ENCODE measurements around the gene FAIM2. TPM values are rescaled to one million over a fixed set of nuclear protein-coding genes. Genes with fewer than 3 reads are reported as not detected.
A peak's percentile ranks its signal among the peaks of the same experiment; 100 is the strongest.

Gene FAIM2
- total and polyA plus RNA-seq, 7 experiments from 2014 or later = 0.22 to 0.85 TPM; not detected in 5

GRCh38 chr12:49821373-49822287 lies 82.1 kb downstream of the FAIM2 start:
- ATAC-seq (no peak), DNase-seq (no peak)
- H3K36me3 Mint-ChIP-seq = peaks cover 0 to 19% (median 6%) of the 10 kb centered on the region in 5 donors
- Histone ChIP-seq H3K9me3 (ENCODE audit: control insufficient read depth in 2 of 3, low read length in 3 of 3) (no peaks in the 10 kb centered on the region), H3K27ac (ENCODE audit: low read depth, low read length) (peak overlapping the region; percentile 30), H3K4me3 (ENCODE audit: low read length) (no peak overlapping the region), H3K4me1 (ENCODE audit: control insufficient read depth in 2 of 2, insufficient read depth in 2 of 2, low read length in 2 of 2) (peaks cover 0 to 16% of the 10 kb centered on the region in 2 donors), H3K27me3 (ENCODE audit: control insufficient read depth in 2 of 2, insufficient read depth in 2 of 2, low read length in 2 of 2) (no peaks in the 10 kb centered on the region), H3K36me3 (ENCODE audit: control insufficient read depth in 2 of 3, insufficient read depth in 3 of 3, low read length in 3 of 3) (no peaks in the 10 kb centered on the region)
- H3K9me3 Mint-ChIP-seq = no peaks in the 10 kb centered on the region
- H3K27ac Mint-ChIP-seq = peak overlapping the region; percentile 45 to 87 (median 68)
- H3K4me1 Mint-ChIP-seq = peaks cover 23 to 54% (median 42%) of the 10 kb centered on the region in 7 donors
- peaks cover 0 to under 1% (median 0%) of the 10 kb centered on the region in 5 donors for H3K27me3 Mint-ChIP-seq
- POLR2A ChIA-PET = no interaction called here
- intact Hi-C loops (cut with micrococcal nuclease) = loop anchor here in 1 of 2 donors (10.0 kb wide), 1 partner anchor 557 kb away; the partner anchor contains the start of gene TUBA1C
- peak overlapping the region; percentile 12 to 79 (median 62) for H3K4me3 Mint-ChIP-seq
- CTCF ChIA-PET = interaction anchor here (0.6 to 1.0 kb wide), 3 partner anchors 44 to 99 kb away, joined by 3 read pairs; partner anchors contain the start of gene TMBIM6

- Mint-ChIP-seq H3K9me3 (no peaks in the 10 kb centered on the region), H3K4me3 (peak overlapping the region in 2 of 10 donors; percentile 20 to 38), H3K27me3 (no peaks in the 10 kb centered on the region), H3K4me1 (peaks cover 23 to 44% (median 34%) of the 10 kb centered on the region in 7 donors), H3K27ac (peak overlapping the region in 6 of 9 donors; percentile 4 to 72 (median 22)), H3K36me3 (peaks cover 2 to 27% (median 10%) of the 10 kb centered on the region in 5 donors)
- H3K4me3 ChIP-seq (ENCODE audit: low read length) = no peak overlapping the region
- H3K9me3 ChIP-seq (ENCODE audit: control insufficient read depth in 2 of 3, low read length in 3 of 3) = no peaks in the 10 kb centered on the region
- intact Hi-C loops (cut with micrococcal nuclease) = loop anchor here in 1 of 2 donors (10.0 kb wide), 1 partner anchor 555 kb away; the partner anchor contains the start of gene TUBA1C
- ATAC-seq (no peak), DNase-seq (no peak)
- H3K27ac ChIP-seq (ENCODE audit: low read depth, low read length) = no peak overlapping the region
- H3K4me1 ChIP-seq (ENCODE audit: control insufficient read depth in 2 of 2, insufficient read depth in 2 of 2, low read length in 2 of 2) = peaks cover 0 to 16% of the 10 kb centered on the region in 2 donors
- peaks cover 0 to 5% (median 0%) of the 10 kb centered on the region in 3 experiments for H3K36me3 ChIP-seq (ENCODE audit: control insufficient read depth in 2 of 3, insufficient read depth in 3 of 3, low read length in 3 of 3)
- CTCF ChIA-PET = interaction anchor here (1.0 kb wide), 1 partner anchor 20 kb away, joined by 3 read pairs; no protein-coding TSS in a partner anchor
- POLR2A ChIA-PET = interaction anchor here (0.6 to 0.7 kb wide), 2 partner anchors 47 to 392 kb away, joined by 3 read pairs; no protein-coding TSS in a partner anchor
- no peaks in the 10 kb centered on the region for H3K27me3 ChIP-seq (ENCODE audit: control insufficient read depth in 2 of 2, insufficient read depth in 2 of 2, low read length in 2 of 2)
These were observed 83.9 kb downstream of the FAIM2 start for GRCh38 chr12:49819786-49820185.

DNA sequence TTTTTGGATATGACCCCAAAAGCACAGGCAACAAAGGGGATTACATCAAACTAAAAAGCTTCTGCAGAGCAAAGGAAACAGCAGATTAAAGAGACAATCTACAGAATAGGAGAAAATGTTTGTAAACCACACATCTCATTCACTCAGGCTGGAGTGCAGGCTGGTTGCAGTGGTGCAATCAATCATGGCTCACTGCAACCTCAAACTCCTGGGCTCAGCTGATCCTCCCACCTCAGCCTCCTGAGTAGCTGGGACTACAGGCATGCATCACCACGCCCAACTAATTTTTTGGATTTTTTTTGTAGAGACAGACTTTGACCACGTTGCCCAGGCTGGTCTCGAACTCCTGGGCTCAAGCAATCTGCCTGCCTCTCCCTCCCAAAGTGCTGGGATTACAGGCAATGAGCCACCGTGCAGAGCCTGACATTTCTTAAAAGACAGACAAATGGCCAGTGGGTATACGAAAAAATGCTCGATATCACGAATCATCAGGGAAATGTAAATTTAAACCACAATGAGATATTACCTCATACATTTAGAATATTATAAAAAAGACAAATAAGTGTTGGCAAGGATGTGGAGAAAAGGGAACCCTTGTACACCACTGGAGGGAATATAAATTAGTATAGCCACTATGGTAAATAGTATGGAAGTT lies 85.3 kb downstream of the FAIM2 start:
- Mint-ChIP-seq H3K27me3 (no peaks in the 10 kb centered on the region), H3K36me3 (peaks cover 2 to 31% (median 15%) of the 10 kb centered on the region in 5 donors), H3K4me1 (peaks cover 23 to 39% (median 30%) of the 10 kb centered on the region in 7 donors), H3K4me3 (no peak overlapping the region), H3K27ac (peak overlapping the region in 2 of 9 donors; percentile 22 to 32), H3K9me3 (no peaks in the 10 kb centered on the region)
- ChIA-PET POLR2A (interaction anchor here (0.7 to 0.9 kb wide), 2 partner anchors 9 to 237 kb away, joined by 3 read pairs; no protein-coding TSS in a partner anchor), CTCF (no interaction called here)
- intact Hi-C loops (cut with micrococcal nuclease) = no loop called here
- ATAC-seq = no peak
- Histone ChIP-seq H3K27me3 (ENCODE audit: control insufficient read depth in 2 of 2, insufficient read depth in 2 of 2, low read length in 2 of 2) (no peaks in the 10 kb centered on the region), H3K4me1 (ENCODE audit: control insufficient read depth in 2 of 2, insufficient read depth in 2 of 2, low read length in 2 of 2) (peaks cover 0 to 16% of the 10 kb centered on the region in 2 donors), H3K4me3 (ENCODE audit: low read length) (no peak overlapping the region), H3K36me3 (ENCODE audit: control insufficient read depth in 2 of 3, insufficient read depth in 3 of 3, low read length in 3 of 3) (peaks cover 0 to 5% (median 0%) of the 10 kb centered on the region in 3 experiments), H3K27ac (ENCODE audit: low read depth, low read length) (no peak overlapping the region), H3K9me3 (ENCODE audit: control insufficient read depth in 2 of 3, low read length in 3 of 3) (no peaks in the 10 kb centered on the region)
- no peak for DNase-seq

Other genes with a start within 250 kb of the FAIM2 start
- 10 to 100 TPM; 33.3 to 40.4 (median 39.7) TPM for gene FMNL3, start 196.5 kb downstream of the FAIM2 start, total RNA-seq
- 10 to 100 TPM; 10.4 to 12.0 TPM for gene FMNL3, start 196.5 kb downstream of the FAIM2 start, polyA plus RNA-seq
- gene TMBIM6, start 162.3 kb downstream of the FAIM2 start, total RNA-seq = 100 to 1,000 TPM; 307 to 432 (median 381) TPM
- 100 to 1,000 TPM; 835 to 916 TPM for gene TMBIM6, start 162.3 kb downstream of the FAIM2 start, polyA plus RNA-seq
- 10 to 100 TPM in 4 of 5 experiments, 1 to 10 TPM in 1; 4.3 to 27.5 (median 12.0) TPM for gene NCKAP5L, start 75.5 kb downstream of the FAIM2 start, total RNA-seq
- 1 to 10 TPM; 1.8 to 5.4 TPM for gene NCKAP5L, start 75.5 kb downstream of the FAIM2 start, polyA plus RNA-seq
- 10 to 100 TPM in 2 of 5 experiments, 1 to 10 TPM in 3; 3.7 to 17.4 (median 6.8) TPM for gene BCDIN3D, start 60.8 kb downstream of the FAIM2 start, total RNA-seq
- 1 to 10 TPM; 4.8 to 7.4 TPM for gene BCDIN3D, start 60.8 kb downstream of the FAIM2 start, polyA plus RNA-seq
- gene AQP2, start 46.8 kb upstream of the FAIM2 start, total RNA-seq = not detected
- not detected for gene AQP2, start 46.8 kb upstream of the FAIM2 start, polyA plus RNA-seq
- gene AQP5, start 58.0 kb upstream of the FAIM2 start, total RNA-seq = not detected
- not detected for gene AQP5, start 58.0 kb upstream of the FAIM2 start, polyA plus RNA-seq
- not detected for gene AQP6, start 69.0 kb upstream of the FAIM2 start, total RNA-seq
- not detected for gene AQP6, start 69.0 kb upstream of the FAIM2 start, polyA plus RNA-seq
- 100 to 1,000 TPM in 1 of 5 experiments, 10 to 100 TPM in 1, 1 to 10 TPM in 3; 4.2 to 111 (median 8.0) TPM for gene RACGAP1, start 121.6 kb upstream of the FAIM2 start, total RNA-seq
- 10 to 100 TPM in 1 of 2 donors, 1 to 10 TPM in 1; 8.6 to 11.1 TPM for gene RACGAP1, start 121.6 kb upstream of the FAIM2 start, polyA plus RNA-seq
- 10 to 100 TPM in 1 of 5 experiments, 1 to 10 TPM in 3, under 1 TPM in 1; 0.34 to 10.1 (median 2.0) TPM for gene ASIC1, start 153.7 kb upstream of the FAIM2 start, total RNA-seq
- under 1 TPM; 0.14 to 0.51 TPM for gene ASIC1, start 153.7 kb upstream of the FAIM2 start, polyA plus RNA-seq
- gene SMARCD1, start 181.4 kb upstream of the FAIM2 start, total RNA-seq = 10 to 100 TPM; 65.1 to 88.5 (median 67.5) TPM
- 10 to 100 TPM in 1 of 2 donors, 1 to 10 TPM in 1; 9.5 to 16.6 TPM for gene SMARCD1, start 181.4 kb upstream of the FAIM2 start, polyA plus RNA-seq
- gene GPD1, start 200.1 kb upstream of the FAIM2 start, total RNA-seq = 1 to 10 TPM in 2 of 5 experiments, under 1 TPM in 3; 0.50 to 1.5 (median 0.60) TPM
- gene GPD1, start 200.1 kb upstream of the FAIM2 start, polyA plus RNA-seq = not detected
- gene COX14, start 208.3 kb upstream of the FAIM2 start, total RNA-seq = 10 to 100 TPM; 37.2 to 49.4 (median 46.9) TPM
- 100 to 1,000 TPM; 202 to 244 TPM for gene COX14, start 208.3 kb upstream of the FAIM2 start, polyA plus RNA-seq